Myocyte (in vitro differentiated cells): Measurements from ENCODE around the gene AXL. TPM values are rescaled to one million over a fixed set of nuclear protein-coding genes. Genes with fewer than 3 reads are reported as not detected.

Source experiments
- DNase-seq: peaks from one replicate; pipeline ENCODE4 v3.0.0-alpha.2; 2012; ENCODE audit warnings: low read depth
- total RNA-seq: library from RNA; depleted of rRNA; stranded (reverse); fragments of >200 nt; gene quantifications from 2 replicates; pipeline ENCODE4 v1.2.3, GENCODE V29; 2014

Gene AXL
- total RNA-seq, 1 donor from 2014 or later, result 27.0 TPM

GRCh38 chr19:41234512-41235168, 15.6 kb downstream of the AXL start:
- no peak for DNase-seq

GRCh38 chr19:41235480-41235879, 16.5 kb downstream of the AXL start:
- DNase-seq, result no peak

GRCh38 chr19:41238244-41238643, 19.2 kb downstream of the AXL start:
- DNase-seq, result no peak

- no peak for DNase-seq
These were observed 20.3 kb downstream of the AXL start for GRCh38 chr19:41239363-41239762.

DNA sequence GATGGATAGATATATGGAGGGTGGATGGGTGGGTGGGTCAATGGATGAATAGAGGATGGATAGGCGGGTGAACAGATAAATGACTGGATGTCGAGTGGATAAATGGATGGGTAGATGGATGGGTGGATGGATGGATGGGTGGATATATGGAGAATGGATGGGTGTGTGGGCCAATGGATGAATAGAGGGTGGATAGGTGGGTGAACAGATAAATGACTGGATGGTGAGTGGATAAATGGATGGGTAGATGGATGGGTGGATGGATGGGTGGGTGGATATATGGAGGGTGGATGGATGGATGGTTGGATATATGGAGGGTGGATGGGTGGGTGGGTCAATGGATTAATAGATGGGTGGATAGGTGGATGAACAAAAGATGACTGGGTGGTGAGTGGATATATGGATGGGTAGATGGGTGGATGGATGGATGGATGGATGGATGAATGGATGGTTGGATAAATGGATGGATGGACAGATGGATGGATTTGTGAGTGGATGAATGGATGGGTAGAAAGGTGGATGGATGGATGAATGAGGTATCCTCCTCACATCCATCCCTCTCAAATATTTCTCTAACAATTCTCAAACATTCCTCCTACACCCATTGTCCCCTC, 21.0 kb downstream of the AXL start:
- DNase-seq, result no peak

- no peak for DNase-seq
These were observed 22.8 kb downstream of the AXL start for GRCh38 chr19:41241859-41242258.

DNA sequence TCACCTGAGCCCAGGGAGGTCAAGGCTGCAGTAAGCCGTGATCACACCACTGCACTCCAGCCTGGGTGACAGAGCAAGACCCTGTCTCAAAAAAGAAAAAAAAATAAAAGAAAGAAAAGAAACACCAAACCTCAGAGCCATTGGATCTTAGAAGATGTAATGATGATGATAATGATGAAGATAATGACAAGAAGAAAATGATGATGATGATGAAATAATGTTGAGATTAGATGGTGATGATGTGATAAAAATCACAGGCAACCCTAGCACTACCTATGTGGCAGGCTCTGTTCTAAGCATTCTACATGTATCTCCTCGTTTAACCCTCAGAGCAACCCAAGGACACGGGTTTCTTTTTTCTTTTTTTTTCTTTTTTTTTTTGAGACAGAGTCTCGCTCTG, 25.1 kb downstream of the AXL start:
- DNase-seq, result no peak

- no peak for DNase-seq
These were observed 26.8 kb downstream of the AXL start for GRCh38 chr19:41245843-41246242.

DNA sequence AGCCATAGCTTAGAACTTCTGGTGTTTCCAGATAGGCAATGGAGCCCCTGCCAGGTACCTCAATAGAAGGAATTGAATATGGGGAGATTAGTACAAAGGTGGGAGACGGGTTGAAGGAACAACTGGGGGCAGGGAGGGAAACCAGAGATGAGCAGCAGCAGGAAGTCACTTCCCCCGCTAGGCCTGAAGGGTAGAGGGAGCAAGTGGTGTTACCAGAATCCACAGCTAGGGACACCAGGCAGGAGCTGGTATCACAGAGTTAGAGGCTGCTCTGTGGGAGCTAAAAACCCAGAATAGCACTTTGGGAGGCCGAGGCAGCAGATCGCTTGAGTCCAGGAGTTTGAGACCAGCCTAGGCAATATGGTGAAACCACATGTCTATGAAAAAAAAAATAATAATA, 29.9 kb downstream of the AXL start:
- DNase-seq, result no peak

DNA sequence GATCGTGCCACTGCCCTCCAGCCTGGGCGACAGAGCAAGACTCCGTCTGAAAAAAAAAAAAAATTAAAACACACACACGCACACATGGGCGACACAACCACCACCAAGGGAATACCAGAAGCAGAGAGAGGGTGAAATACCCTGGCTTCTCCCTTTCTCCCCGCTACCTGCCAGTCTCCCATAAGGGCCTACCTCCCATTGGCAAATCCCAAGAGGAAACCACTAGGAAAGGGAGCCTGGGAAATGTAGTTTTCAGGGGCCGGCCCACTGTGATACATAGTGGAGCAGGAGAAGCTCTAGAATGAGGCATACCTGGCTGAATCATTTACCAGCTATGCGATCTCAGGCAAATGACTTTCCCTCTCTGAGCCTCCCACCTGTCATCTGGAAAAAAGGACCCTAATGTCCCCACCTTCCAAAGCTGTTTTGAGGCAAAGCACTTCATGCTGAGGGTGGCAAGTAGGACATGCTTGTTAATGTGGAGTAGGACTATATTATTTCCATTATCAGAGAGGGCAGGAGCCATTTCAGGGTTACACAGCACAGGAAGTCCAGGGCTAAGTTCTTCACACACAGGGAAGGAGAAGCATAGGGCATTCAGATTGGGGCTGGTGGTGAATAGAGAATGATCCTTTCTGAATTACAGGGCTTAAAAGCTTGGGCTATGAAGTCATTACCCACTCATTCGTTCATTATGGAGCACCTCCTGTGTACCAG, 30.8 kb downstream of the AXL start:
- no peak for DNase-seq

DNA sequence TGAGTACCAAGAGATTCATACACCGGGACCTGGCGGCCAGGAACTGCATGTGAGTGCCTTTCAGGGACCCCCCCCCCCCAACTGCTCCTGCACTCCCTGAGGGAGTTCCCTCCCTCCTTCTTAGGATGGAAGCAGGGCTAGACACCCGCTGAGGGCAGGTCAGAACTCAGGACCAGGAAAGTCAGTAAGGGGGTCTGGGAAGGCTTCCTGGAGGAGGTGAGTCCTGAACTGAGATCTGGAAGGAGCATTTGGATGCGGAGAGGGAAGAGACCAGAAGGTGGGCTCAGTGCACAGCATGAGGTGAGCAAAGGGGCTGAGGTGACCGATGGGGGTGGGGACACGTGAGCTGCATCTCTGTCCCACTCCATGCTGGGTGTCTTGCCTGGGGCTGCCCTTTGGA, 34.6 kb downstream of the AXL start:
- DNase-seq, result no peak

DNA sequence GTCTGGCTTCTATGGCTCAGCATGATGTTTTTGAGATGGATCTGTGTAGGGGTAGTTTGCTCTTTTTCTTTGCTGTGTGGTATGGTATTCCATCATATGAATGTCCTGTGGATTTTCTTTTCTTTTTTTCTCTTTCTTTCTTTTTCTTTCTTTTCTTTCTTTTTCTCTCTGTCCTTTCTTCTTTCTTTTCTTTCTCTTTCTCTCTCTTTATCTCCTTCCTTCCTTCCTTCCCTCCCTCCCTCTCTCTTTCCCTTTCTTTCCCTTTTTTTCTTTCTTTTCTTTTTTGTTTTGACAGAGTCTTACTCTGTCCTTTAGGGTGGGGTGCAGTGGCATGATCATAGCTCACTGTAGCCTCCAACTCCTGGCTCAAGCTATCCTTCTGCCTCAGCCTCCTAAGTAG, 36.1 kb downstream of the AXL start:
- no peak for DNase-seq

- DNase-seq, result no peak
These were observed 42.6 kb downstream of the AXL start for GRCh38 chr19:41261474-41262190.

DNA sequence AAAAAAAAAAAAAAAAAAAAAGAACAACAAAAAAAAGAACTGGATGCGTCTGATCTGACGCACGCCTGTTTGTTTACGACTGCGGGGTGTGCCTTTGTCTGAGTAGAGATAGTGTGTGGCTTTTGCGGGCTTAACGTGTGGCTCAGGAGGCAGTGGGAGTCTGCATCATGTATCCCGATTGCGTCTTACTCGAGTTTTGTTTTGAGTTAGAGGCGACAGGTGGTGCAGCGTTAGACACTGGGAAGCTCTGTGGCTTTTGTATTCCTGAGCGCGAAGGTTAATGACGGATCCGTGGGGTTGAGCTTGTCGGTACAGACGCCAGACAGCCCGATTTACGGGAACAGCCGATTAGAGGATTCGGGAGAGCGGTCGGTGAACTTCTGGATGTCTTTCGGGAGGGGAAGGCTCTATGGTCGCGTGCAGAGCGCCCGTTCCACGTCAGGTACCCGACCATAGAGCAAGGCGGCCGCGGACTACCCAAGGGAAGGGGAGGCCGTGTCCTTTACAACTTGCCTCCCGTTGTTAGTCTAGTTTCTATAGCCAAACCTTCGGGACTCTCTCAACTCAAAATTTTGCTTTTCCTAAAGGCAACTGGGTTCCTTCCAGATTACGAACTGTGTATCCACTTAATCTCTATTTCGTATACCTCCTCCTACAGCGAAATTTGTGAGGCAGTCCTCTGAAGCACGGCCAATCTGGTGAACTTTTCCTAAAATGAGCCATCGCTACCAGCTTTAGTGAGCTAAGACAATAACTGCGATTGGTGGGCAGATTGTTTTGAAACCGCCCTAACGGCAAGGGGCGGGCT, 44.2 kb downstream of the AXL start:
- DNase-seq, result peak; percentile 90

GRCh38 chr19:41263850-41264580, 45.0 kb downstream of the AXL start, which contains the start of gene HNRNPUL1:
TSS of gene HNRNPUL1 (plus strand) at chr19:41264372. CDS start at chr19:41264504, 132 bp downstream.
- DNase-seq, result peak; percentile 100

GRCh38 chr19:41264581-41265394, 45.8 kb downstream of the AXL start:
- DNase-seq, result peak; percentile 51

GRCh38 chr19:41265395-41266153, 46.6 kb downstream of the AXL start:
- DNase-seq, result peak; percentile 35

- no peak for DNase-seq
These were observed 50.0 kb downstream of the AXL start for GRCh38 chr19:41269055-41269454.

GRCh38 chr19:41269571-41269970, 50.5 kb downstream of the AXL start:
- DNase-seq, result no peak
